Colonic mucosa (tissue), 4 donors: ENCODE results near the gene EYS. TPM values are rescaled to one million over a fixed set of nuclear protein-coding genes. Genes with fewer than 3 reads are reported as not detected.
A peak's percentile ranks its signal among the peaks of the same experiment; 100 is the strongest.
"Not testable (repeated sequence)": the region's sequence is repeated elsewhere in the genome, so short reads cannot be mapped to it uniquely, and the experiment has no call there.

ENCODE experiments used
- DNase-seq: peaks from one replicate; pipeline ENCODE4 v3.0.0-alpha.2; 2020
- H3K27ac ChIP-seq: fragments of 200-600 bp; one replicate; pipeline ENCODE4 v1.8.0; 2021
- H3K27me3 ChIP-seq: fragments of 200-600 bp; one replicate; pipeline ENCODE4 v1.8.0; 2021
- H3K36me3 ChIP-seq: fragments of 200-600 bp; one replicate; pipeline ENCODE4 v1.8.0; 2021
- H3K4me1 ChIP-seq: fragments of 200-600 bp; one replicate; pipeline ENCODE4 v1.8.0; 2021; ENCODE audit warnings: mild to moderate bottlenecking
- H3K4me3 ChIP-seq: fragments of 200-600 bp; one replicate; pipeline ENCODE4 v1.8.0; 2021
- H3K9ac ChIP-seq, 2 donors: one replicate each; pipeline ENCODE4 v1.7.0; 2013; ENCODE audit warnings: control low read depth in 2 of 2, low read depth in 2 of 2, low read length in 2 of 2
- H3K9me3 ChIP-seq: fragments of 200-600 bp; one replicate; pipeline ENCODE4 v1.8.0; 2021
- intact Hi-C: fragments of 100-400 bp; cut with DNase I; formaldehyde crosslinking; loops from one replicate; pipeline ENCODE4 v1.14.1; 2022
- total RNA-seq, 2 donors: library from RNA; stranded (reverse); fragmentation: NEBNext Ultra II Directional in 1 of 2; extraction: Animal tissue kit (Norgen Biotek cat#: 25700) in 1 of 2; gene quantifications; one replicate each; pipeline ENCODE4 v1.2.1, GENCODE V29; 2021
- TF ChIP-seq, protein P1 (sequence below): fragments of 200-600 bp; IDR thresholded peaks from one replicate; pipeline ENCODE4 v1.8.0; 2022; ENCODE audit warnings: antibody characterized with exemption, mild to moderate bottlenecking
- donor health status: healthy.
- donor health status: DM: no; HTN: no; CAD: no.
- donor health status: DM: no; HTN: no; CAD: no.

EYS gene
- total RNA-seq, 2 donors from 2014 or later, result 0.64 to 0.82 TPM

- H3K4me3 ChIP-seq, result no peak overlapping the region
- DNase-seq, result no peak
- H3K9ac ChIP-seq, result no peak overlapping the region
- no peaks in the 10 kb centered on the region for H3K9me3 ChIP-seq
- no peaks in the 10 kb centered on the region for H3K4me1 ChIP-seq
- TF ChIP-seq, protein P1, sequence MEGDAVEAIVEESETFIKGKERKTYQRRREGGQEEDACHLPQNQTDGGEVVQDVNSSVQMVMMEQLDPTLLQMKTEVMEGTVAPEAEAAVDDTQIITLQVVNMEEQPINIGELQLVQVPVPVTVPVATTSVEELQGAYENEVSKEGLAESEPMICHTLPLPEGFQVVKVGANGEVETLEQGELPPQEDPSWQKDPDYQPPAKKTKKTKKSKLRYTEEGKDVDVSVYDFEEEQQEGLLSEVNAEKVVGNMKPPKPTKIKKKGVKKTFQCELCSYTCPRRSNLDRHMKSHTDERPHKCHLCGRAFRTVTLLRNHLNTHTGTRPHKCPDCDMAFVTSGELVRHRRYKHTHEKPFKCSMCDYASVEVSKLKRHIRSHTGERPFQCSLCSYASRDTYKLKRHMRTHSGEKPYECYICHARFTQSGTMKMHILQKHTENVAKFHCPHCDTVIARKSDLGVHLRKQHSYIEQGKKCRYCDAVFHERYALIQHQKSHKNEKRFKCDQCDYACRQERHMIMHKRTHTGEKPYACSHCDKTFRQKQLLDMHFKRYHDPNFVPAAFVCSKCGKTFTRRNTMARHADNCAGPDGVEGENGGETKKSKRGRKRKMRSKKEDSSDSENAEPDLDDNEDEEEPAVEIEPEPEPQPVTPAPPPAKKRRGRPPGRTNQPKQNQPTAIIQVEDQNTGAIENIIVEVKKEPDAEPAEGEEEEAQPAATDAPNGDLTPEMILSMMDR, result peak; percentile 59
- no peaks in the 10 kb centered on the region for H3K36me3 ChIP-seq
- no peak overlapping the region for H3K27ac ChIP-seq
- intact Hi-C loops, result loop anchor here (2.0 kb wide), 1 partner anchor 166 kb away; no protein-coding TSS in a partner anchor
- no peaks in the 10 kb centered on the region for H3K27me3 ChIP-seq
Measured at GRCh38 chr6:63764318-63764916, 1942.6 kb downstream of the EYS start.

- DNase-seq, result no peak
- Histone ChIP-seq H3K4me1 (no peaks in the 10 kb centered on the region), H3K27me3 (no peaks in the 10 kb centered on the region), H3K36me3 (no peaks in the 10 kb centered on the region), H3K4me3 (no peak overlapping the region), H3K9ac (no peak overlapping the region), H3K27ac (no peak overlapping the region), H3K9me3 (no peaks in the 10 kb centered on the region)
- TF ChIP-seq, protein P1, result no peak
- intact Hi-C loops, result no loop called here
Measured at GRCh38 chr6:63760199-63760598, 1946.8 kb downstream of the EYS start.

DNA sequence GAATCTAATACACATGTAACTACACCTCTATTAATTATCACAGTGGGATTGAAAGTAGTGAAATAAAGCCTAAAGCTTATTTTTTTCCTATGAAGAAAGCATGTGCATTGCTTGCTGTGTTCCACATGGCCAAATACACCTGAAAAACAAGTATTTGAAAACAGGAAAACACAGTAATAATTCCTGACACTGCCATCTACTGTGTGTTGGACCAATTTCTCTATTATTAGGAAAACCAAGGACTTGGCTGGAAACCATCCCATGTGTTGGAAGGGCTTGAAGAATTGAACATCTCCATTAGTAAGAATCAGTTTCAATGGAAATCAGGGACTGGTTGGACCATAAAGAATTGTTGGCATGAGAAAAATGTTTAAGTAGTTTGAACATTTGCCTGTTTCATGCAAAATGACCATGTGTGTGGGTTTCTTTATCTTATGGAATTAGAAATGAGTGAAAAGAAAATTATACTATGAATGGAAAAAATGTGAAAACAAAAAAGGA is 1947.4 kb downstream of the EYS start:
- no peak for DNase-seq
- no peaks in the 10 kb centered on the region for H3K36me3 ChIP-seq
- intact Hi-C loops, result no loop called here

GRCh38 chr6:63757826-63758225 is 1949.2 kb downstream of the EYS start:
- Histone ChIP-seq H3K27ac (no peak overlapping the region), H3K4me3 (no peak overlapping the region), H3K9me3 (no peaks in the 10 kb centered on the region), H3K27me3 (no peaks in the 10 kb centered on the region), H3K36me3 (no peaks in the 10 kb centered on the region), H3K9ac (no peak overlapping the region), H3K4me1 (no peaks in the 10 kb centered on the region)
- no peak for DNase-seq
- TF ChIP-seq, protein P1, result no peak
- intact Hi-C loops, result no loop called here

More for the DNA sequence above, 1947.4 kb downstream of the EYS start:
- Histone ChIP-seq H3K9ac (no peak overlapping the region), H3K9me3 (no peaks in the 10 kb centered on the region), H3K27me3 (no peaks in the 10 kb centered on the region), H3K27ac (no peak overlapping the region), H3K4me1 (no peaks in the 10 kb centered on the region), H3K4me3 (no peak overlapping the region)
- TF ChIP-seq, protein P1, result no peak

- H3K4me1 ChIP-seq, H3K9ac ChIP-seq, H3K9me3 ChIP-seq, H3K27me3 ChIP-seq, H3K4me3 ChIP-seq, H3K27ac ChIP-seq, DNase-seq, H3K36me3 ChIP-seq, intact Hi-C loops: not testable (repeated sequence)
Measured at GRCh38 chr6:63757275-63757674, 1949.8 kb downstream of the EYS start.

DNA sequence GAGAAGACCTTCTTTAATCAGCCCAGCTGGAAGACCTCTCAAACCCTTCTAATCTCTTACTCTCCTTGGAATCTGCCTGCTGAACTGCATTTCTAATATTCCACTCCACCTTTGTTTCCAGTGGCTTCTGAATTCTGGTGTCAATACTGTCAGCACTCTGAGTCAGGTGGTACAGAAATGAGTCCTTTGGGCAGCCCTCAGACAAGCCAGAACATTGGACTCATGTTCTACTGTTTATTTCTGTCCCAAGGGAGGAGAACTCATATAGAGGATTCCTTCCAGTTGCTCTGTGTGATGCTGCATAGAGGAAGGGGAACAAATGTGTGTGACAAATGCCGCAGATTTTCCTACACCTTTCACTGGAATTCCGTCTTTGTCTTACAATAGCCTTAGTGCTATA is 1956.6 kb downstream of the EYS start:
- Histone ChIP-seq H3K36me3 (no peaks in the 10 kb centered on the region), H3K4me3 (no peak overlapping the region), H3K9ac (no peak overlapping the region), H3K4me1 (no peaks in the 10 kb centered on the region), H3K27me3 (no peaks in the 10 kb centered on the region), H3K9me3 (no peaks in the 10 kb centered on the region), H3K27ac (no peak overlapping the region)
- intact Hi-C loops, result no loop called here
- TF ChIP-seq, protein P1, result no peak
- DNase-seq, result no peak
